ENCODE results near the gene TMPRSS2.
A peak's percentile ranks its signal among the peaks of the same experiment; 100 is the strongest.
"Not testable (repeated sequence)": the region's sequence is repeated elsewhere in the genome, so short reads cannot be mapped to it uniquely, and the experiment has no call there.

The TMPRSS2 gene

DNA sequence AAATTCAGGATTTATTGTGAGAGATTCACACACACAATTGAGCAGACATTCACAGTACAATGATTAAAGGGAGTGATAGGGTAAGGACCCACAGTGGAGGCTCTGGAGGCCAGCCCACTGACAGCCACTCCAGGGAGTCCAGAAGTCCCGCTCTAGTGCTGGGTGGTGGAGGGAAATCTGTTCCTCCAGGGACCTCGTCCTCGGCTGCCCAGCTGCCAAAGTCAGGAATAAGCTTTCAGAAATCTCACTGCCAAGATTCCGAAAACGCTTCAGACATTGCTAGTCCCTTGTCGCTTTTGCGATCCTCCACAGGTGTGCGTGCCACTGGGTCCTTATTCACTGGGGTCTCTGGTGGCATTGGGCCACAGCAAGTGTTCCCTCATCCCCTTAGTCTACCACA is 79.6 kb downstream of the TMPRSS2 start:
- no peak for DNase-seq (ENCODE audit: low read depth in 2 of 2, low spot score in 1 of 2)

- DNase-seq (ENCODE audit: low read depth in 2 of 2, low spot score in 1 of 2), result no peak
Observed at GRCh38 chr21:41427556-41427955, 80.4 kb downstream of the TMPRSS2 start.

DNA sequence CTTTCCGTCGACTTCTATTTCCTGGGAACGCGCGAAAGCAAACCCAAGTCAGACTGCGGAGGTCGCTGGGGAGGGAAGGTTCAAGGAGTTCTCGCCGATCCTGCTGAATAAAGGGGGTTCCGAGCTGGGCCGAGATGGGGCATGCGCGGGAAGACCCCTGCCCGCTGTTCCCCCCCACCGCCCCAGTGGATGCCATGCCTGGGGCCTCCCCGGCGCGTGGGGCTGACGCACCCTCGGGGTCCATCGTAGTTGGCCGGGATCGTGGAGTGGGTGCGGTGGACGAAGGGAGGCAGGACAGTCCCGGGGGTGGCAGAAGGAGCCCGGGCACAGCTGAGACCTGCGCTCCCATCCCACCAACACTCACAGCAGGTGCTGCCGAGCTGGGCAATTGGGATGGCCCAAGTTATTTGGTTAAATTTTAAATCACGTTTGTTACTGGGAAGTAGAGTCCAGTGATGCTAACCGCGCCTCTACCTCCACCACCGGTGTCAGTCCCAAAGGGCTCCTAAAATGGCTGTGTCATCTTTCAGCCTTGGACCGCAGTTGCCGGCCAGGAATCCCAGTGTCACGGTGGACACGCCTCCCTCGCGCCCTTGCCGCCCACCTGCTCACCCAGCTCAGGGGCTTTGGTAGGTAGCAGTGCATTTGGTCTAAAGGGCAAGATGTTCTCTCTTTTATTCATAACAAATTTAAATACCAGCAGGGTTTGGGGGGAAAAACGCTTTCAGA is 81.1 kb downstream of the TMPRSS2 start:
- no peak for DNase-seq (ENCODE audit: low read depth in 2 of 2, low spot score in 1 of 2)

GRCh38 chr21:41425954-41426675 is 81.8 kb downstream of the TMPRSS2 start, which contains the start of gene MX1:
Gene MX1, plus strand, starts transcription at chr21:41426239. Its CDS starts 5,832 bp downstream, at chr21:41432071.
- peak; percentile 75 to 87 for DNase-seq (ENCODE audit: low read depth in 2 of 2, low spot score in 1 of 2)

- no peak for DNase-seq (ENCODE audit: low read depth in 2 of 2, low spot score in 1 of 2)
Observed at GRCh38 chr21:41425588-41425953, 82.4 kb downstream of the TMPRSS2 start.

DNA sequence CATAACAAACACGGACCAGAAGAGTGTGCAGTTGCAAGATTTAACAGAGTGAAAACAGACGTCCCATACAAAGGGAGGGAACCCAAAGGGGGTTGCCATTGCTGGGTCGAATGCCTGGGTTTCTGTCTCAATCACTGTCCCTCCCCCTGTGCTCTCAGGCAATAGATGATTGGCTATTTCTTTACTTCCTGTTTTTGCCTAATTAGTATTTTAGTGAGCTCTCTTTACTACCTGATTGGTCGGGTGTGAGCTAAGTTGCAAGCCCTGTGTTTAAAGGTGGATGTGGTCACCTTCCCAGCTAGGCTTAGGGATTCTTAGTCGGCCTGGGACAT is 84.7 kb downstream of the TMPRSS2 start:
- not testable (repeated sequence) for DNase-seq (ENCODE audit: low read depth in 2 of 2, low spot score in 1 of 2)

- no peak for DNase-seq (ENCODE audit: low read depth in 2 of 2, low spot score in 1 of 2)
Observed at GRCh38 chr21:41422546-41423304, 85.2 kb downstream of the TMPRSS2 start.

DNA sequence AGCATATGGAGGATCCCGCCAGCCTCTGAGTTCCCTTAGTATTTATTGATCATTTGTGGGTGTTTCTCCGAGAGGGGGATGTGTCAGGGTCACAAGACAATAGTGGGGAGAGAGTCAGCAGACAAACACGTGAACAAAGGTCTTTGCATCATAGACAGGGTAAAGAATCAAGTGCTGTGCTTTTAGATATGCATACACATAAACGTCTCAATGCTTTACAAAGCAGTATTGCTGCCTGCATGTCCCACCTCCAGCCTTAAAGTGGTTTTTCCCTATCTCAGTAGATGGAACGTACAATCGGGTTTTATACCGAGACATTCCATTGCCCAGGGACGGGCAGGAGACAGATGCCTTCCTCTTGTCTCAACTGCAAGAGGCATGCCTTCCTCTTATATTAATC is 87.0 kb downstream of the TMPRSS2 start:
- DNase-seq (ENCODE audit: low read depth in 2 of 2, low spot score in 1 of 2), result not testable (repeated sequence)

GRCh38 chr21:41419921-41420862 is 87.8 kb downstream of the TMPRSS2 start:
- DNase-seq (ENCODE audit: low read depth in 2 of 2, low spot score in 1 of 2), result peak; percentile 33 to 41

GRCh38 chr21:41418956-41419680 is 88.8 kb downstream of the TMPRSS2 start:
- DNase-seq (ENCODE audit: low read depth in 2 of 2, low spot score in 1 of 2), result no peak

GRCh38 chr21:41418393-41418792 is 89.6 kb downstream of the TMPRSS2 start:
- no peak for DNase-seq (ENCODE audit: low read depth in 2 of 2, low spot score in 1 of 2)

DNA sequence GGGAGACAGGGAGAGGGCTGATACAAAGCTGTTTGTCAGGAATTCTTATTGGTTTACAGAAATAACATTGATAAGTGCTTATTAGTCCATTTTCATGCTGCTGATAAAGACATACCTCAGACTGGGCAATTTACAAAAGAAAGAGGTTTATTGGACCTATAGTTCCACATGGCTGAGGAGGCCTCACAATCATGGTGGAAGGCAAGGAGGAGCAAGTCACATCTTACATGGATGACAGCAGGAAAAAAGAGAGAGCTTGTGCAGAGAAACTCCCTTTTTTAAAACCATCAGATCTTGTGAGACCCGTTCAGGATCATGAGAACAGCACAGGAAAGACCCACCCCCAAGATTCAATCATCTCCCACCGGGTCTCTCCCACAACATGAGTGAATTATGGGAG is 90.5 kb downstream of the TMPRSS2 start:
- not testable (repeated sequence) for DNase-seq (ENCODE audit: low read depth in 2 of 2, low spot score in 1 of 2)
